Measurements from ENCODE around the gene SP7. TPM values are rescaled to one million over a fixed set of nuclear protein-coding genes. Genes with fewer than 3 reads are reported as not detected.
A peak's percentile ranks its signal among the peaks of the same experiment; 100 is the strongest.

Gene SP7
- total and polyA plus RNA-seq, 10 of the 15 experiments (the other 5 are each of a cell fraction or from before 2014, with no cell fraction given): 0.05 to 0.11 TPM; not detected in 8

GRCh38 chr12:53320352-53321195 lies 15.6 kb downstream of the SP7 start:
- in situ Hi-C loops (cut with MboI) (no loop called here), intact Hi-C loops (cut with micrococcal nuclease; ENCODE audit: unreplicated experiment) (loop anchor here (1.0 kb wide), 2 partner anchors 25 to 161 kb away; partner anchors contain the start of gene PFDN5)
- H3K4me1 ChIP-seq (ENCODE audit: control insufficient read depth, insufficient read depth, low read length): peaks cover 17% of the 10 kb centered on the region
- no peaks in the 10 kb centered on the region for H3K9me3 ChIP-seq (replicated peaks; ENCODE audit: control insufficient read depth, insufficient read depth, low read length)
- no peaks in the 10 kb centered on the region for H4K20me1 ChIP-seq (ENCODE audit: control insufficient read depth, insufficient read depth)
- H2AFZ ChIP-seq (ENCODE audit: control insufficient read depth, low read depth, low read length): peak overlapping the region; percentile 99
- peaks cover 0 to under 1% of the 10 kb centered on the region in 2 experiments; a peak in 3 of 4 replicates for H3K36me3 ChIP-seq (ENCODE audit: control insufficient read depth in 2 of 2, insufficient read depth in 2 of 2, low read length in 1 of 2)
- CTCF ChIA-PET: interaction anchor here (0.6 to 15.1 kb wide), 51 partner anchors 9 to 319 kb away, joined by 3 to 240 read pairs (median 5); partner anchors contain the start of genes AMHR2, ESPL1, ITGB7 and MAP3K12
- RAD21 ChIA-PET (ENCODE audit: unreplicated experiment): interaction anchor here (0.6 to 5.2 kb wide), 33 partner anchors 12 to 355 kb away, joined by 3 to 43 read pairs (median 5); partner anchors contain the start of genes ATP5MC2, ESPL1, MAP3K12 and MYG1
- no peak for FAIRE-seq
- peak overlapping the region; percentile 82 for H3K4me3 ChIP-seq
- SMC1A ChIA-PET (ENCODE audit: uncharacterized antibody, unreplicated experiment): interaction anchor here (0.6 to 9.8 kb wide), 36 partner anchors 18 to 1092 kb away, joined by 3 to 123 read pairs (median 4); partner anchors contain the start of genes ESPL1, ITGB7, MYG1 and PFDN5
- TSS peak; percentile 94 for BruUV-seq (replicated peaks)
- peaks cover 9% of the 10 kb centered on the region for H3K79me2 ChIP-seq (ENCODE audit: control insufficient read depth, insufficient read depth, low read length)
- H3K27ac ChIP-seq (ENCODE audit: control insufficient read depth, insufficient read depth): peak overlapping the region; percentile 95
- peak overlapping the region; percentile 91 for H3K9ac ChIP-seq (ENCODE audit: control insufficient read depth, insufficient read depth, low read length)
- no peaks in the 10 kb centered on the region for H3K27me3 ChIP-seq (replicated peaks in 1 of 2; ENCODE audit: control insufficient read depth in 2 of 2, insufficient read depth in 2 of 2, low read length in 1 of 2)
- no peak for TF ChIP-seq CREB1 (IDR thresholded peaks at IDR 0.05; ENCODE audit: low read depth)
- TF ChIP-seq GATAD2B (conservative IDR thresholded peaks at IDR 0.05; ENCODE audit: low read depth): no peak
- peak; percentile 70; the same call in 1 of the 2 replicates for TF ChIP-seq YBX1 (IDR thresholded peaks at IDR 0.05)
- no peak for TF ChIP-seq HDAC6 (IDR thresholded peaks at IDR 0.05; ENCODE audit: unreplicated experiment)
- TF ChIP-seq, protein P1, sequence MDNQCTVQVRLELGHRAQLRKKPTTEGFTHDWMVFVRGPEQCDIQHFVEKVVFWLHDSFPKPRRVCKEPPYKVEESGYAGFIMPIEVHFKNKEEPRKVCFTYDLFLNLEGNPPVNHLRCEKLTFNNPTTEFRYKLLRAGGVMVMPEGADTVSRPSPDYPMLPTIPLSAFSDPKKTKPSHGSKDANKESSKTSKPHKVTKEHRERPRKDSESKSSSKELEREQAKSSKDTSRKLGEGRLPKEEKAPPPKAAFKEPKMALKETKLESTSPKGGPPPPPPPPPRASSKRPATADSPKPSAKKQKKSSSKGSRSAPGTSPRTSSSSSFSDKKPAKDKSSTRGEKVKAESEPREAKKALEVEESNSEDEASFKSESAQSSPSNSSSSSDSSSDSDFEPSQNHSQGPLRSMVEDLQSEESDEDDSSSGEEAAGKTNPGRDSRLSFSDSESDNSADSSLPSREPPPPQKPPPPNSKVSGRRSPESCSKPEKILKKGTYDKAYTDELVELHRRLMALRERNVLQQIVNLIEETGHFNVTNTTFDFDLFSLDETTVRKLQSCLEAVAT (IDR thresholded peaks at IDR 0.05): peak; percentile 70; the same call in 1 of the 2 replicates
- POLR2A ChIA-PET: interaction anchor here (0.5 to 6.2 kb wide), 12 partner anchors 9 to 269 kb away, joined by 3 to 42 read pairs (median 5); partner anchors contain the start of genes ESPL1, ITGB7, MYG1 and PFDN5
- no peak for ATAC-seq
- WGBS (ENCODE audit: insufficient coverage, insufficient replicate concordance, low lambda C conversion rate, missing lambda C conversion rate): 45% methylated on average over 10 of the region's 10 CpGs
- H3K4me2 ChIP-seq (ENCODE audit: control insufficient read depth, insufficient read depth): peak overlapping the region; percentile 95
- DNase-seq (ENCODE audit: low read depth, low spot score): no peak
